ENCODE data around the gene ANKRD34C. TPM values are rescaled to one million over a fixed set of nuclear protein-coding genes. Genes with fewer than 3 reads are reported as not detected.

Gene ANKRD34C
- total and polyA plus RNA-seq, 2 donors (not counting 1 experiment from before 2014, with no cell fraction given), result not detected

DNA sequence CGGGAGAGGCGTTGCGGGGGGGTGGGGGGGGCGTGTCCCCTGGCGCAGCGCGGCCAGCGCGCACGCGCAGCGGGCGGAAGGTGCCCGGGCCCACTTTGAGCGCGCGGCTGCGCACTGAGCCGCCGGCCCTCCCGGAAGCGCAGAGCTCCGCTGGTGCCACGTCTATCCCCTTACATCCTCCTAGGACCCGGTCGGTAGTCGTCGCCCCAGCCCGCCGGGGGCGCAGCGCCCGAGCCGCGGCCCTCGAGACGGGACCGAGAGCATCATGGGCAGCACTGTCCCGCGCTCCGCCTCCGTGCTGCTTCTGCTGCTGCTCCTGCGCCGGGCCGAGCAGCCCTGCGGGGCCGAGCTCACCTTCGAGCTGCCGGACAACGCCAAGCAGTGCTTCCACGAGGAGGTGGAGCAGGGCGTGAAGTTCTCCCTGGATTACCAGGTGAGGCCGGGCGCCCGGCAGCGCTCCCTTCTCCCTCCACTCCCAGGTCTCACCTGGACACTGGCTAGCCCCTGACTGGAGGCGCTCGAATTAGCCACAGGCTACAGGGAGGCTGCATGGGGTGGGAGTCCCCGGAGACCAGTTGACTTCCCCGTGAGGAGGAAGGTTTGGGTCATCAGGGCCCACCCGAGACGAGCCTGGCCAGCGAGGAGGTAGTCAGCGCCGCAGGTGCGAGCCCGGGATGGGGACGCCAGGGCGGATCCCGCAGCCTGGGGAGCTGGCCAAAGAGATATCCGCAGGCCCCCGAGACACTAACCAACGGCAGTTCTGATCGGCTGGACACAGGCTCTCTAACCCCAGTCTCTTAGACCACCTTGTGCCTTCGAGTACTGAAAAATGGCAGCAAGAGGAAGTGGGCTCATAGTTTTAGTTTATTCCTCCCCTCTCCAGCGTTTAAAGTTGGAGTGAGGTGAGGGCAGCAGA is 28.7 kb downstream of the ANKRD34C start, which contains the start of gene TMED3:
Gene TMED3, plus strand, starts transcription at position 128 of the 916 bp plus-strand sequence. Its CDS starts 138 bp downstream, at position 266.
- H3K4me1 ChIP-seq (ENCODE audit: control insufficient read depth in 2 of 2, insufficient read depth in 2 of 2, low read length in 2 of 2), result peaks cover 14 to 22% of the 10 kb centered on the region in 2 donors
- H3K4me3 ChIP-seq (ENCODE audit: control extremely low read depth in 1 of 5, extremely low read depth in 1 of 5, insufficient read depth in 1 of 5, low read depth in 2 of 5, low read length in 4 of 5), result peak within 1 kb of the TSS; percentile 65 to 93 (median 85)
- H4K20me1 ChIP-seq (ENCODE audit: control insufficient read depth, insufficient read depth, low read length, poor library complexity, severe bottlenecking), result no peaks in the 10 kb centered on the region
- peak within 1 kb of the TSS; percentile 95 for H3K4me2 ChIP-seq (replicated peaks; ENCODE audit: low read depth, low read length, poor library complexity, severe bottlenecking)
- CTCF ChIA-PET, result interaction anchor here (0.7 to 1.7 kb wide), 3 partner anchors 12 to 14 kb away, joined by 3 to 4 read pairs (median 4); no protein-coding TSS in a partner anchor
- no peaks in the 10 kb centered on the region for H3K9me3 ChIP-seq (ENCODE audit: control extremely low read depth in 1 of 3, control insufficient read depth in 2 of 3, insufficient read depth in 1 of 3, low read length in 2 of 3)
- Mint-ChIP-seq H3K9me3 (ENCODE audit: insufficient read depth) (no peaks in the 10 kb centered on the region), H3K27me3 (peaks cover 7% of the 10 kb centered on the region), H3K27ac (peak within 1 kb of the TSS; percentile 82), H3K4me1 (peaks cover 27% of the 10 kb centered on the region), H3K4me3 (peak within 1 kb of the TSS; percentile 92)
- POLR2A ChIA-PET, result no interaction called here
- H3K27me3 ChIP-seq (replicated peaks in 1 of 4; ENCODE audit: control extremely low read depth in 1 of 4, control insufficient read depth in 3 of 4, insufficient read depth in 4 of 4, low read length in 3 of 4), result peaks cover 0 to 6% (median 0%) of the 10 kb centered on the region in 4 experiments
- no peak for TF ChIP-seq EZH2 (IDR thresholded peaks at IDR 0.05; ENCODE audit: borderline replicate concordance, insufficient read depth, low read depth, low read length, poor library complexity, severe bottlenecking)
- TF ChIP-seq, protein P1, sequence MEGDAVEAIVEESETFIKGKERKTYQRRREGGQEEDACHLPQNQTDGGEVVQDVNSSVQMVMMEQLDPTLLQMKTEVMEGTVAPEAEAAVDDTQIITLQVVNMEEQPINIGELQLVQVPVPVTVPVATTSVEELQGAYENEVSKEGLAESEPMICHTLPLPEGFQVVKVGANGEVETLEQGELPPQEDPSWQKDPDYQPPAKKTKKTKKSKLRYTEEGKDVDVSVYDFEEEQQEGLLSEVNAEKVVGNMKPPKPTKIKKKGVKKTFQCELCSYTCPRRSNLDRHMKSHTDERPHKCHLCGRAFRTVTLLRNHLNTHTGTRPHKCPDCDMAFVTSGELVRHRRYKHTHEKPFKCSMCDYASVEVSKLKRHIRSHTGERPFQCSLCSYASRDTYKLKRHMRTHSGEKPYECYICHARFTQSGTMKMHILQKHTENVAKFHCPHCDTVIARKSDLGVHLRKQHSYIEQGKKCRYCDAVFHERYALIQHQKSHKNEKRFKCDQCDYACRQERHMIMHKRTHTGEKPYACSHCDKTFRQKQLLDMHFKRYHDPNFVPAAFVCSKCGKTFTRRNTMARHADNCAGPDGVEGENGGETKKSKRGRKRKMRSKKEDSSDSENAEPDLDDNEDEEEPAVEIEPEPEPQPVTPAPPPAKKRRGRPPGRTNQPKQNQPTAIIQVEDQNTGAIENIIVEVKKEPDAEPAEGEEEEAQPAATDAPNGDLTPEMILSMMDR (IDR thresholded peaks at IDR 0.05), result peak; percentile 34
- H3K9ac ChIP-seq (ENCODE audit: low read length), result peak within 1 kb of the TSS; percentile 95
- WGBS (ENCODE audit: insufficient coverage), result under 1% methylated on average over 60 of the region's 76 CpGs
- intact Hi-C loops (cut with micrococcal nuclease), result loop anchor here (2.0 to 10.0 kb wide), 2 partner anchors 436 to 842 kb away; partner anchors contain the start of genes FAH and MORF4L1
- H2AFZ ChIP-seq (ENCODE audit: insufficient read depth, low read depth, low read length, poor library complexity, severe bottlenecking), result peak within 1 kb of the TSS; percentile 92
- peak within 1 kb of the TSS; percentile 6 to 64 for H3K27ac ChIP-seq (ENCODE audit: low read length in 2 of 2)
- H3K79me2 ChIP-seq (ENCODE audit: control insufficient read depth, insufficient read depth, low read length), result peaks cover 29% of the 10 kb centered on the region
- ATAC-seq (ENCODE audit: low read depth), result peak; percentile 91
- peaks cover 5 to 29% of the 10 kb centered on the region in 2 experiments for H3K36me3 ChIP-seq (replicated peaks in 1 of 2; ENCODE audit: control extremely low read depth in 1 of 2, control insufficient read depth in 1 of 2, extremely low read depth in 1 of 2, insufficient read depth in 2 of 2, low read length in 1 of 2)
- peak; percentile 89 for DNase-seq

Measured in B cell (primary cell).